Esophagus squamous epithelium (tissue), 4 donors: Measurements from ENCODE around the gene PRLR.

Experiments used
- POLR2A ChIP-seq, 4 donors: fragments of 450-650 bp; IDR thresholded peaks; one replicate each; pipeline ENCODE4 v1.6.1; 2017; ENCODE audit warnings: antibody characterized with exemption in 4 of 4, mild to moderate bottlenecking in 4 of 4, moderate library complexity in 3 of 4
- TF ChIP-seq, protein P1 (sequence below), 6 experiments: fragments of 450-650 bp in 4 of 6; fragments of 200-600 bp in 2 of 6; sonication (generic) in 2 of 6; IDR thresholded peaks; one replicate each; pipeline ENCODE4 v1.5.1; 2016 to 2019; ENCODE audit warnings: antibody characterized with exemption in 6 of 6, mild to moderate bottlenecking in 4 of 6, moderate library complexity in 4 of 6

DNA sequence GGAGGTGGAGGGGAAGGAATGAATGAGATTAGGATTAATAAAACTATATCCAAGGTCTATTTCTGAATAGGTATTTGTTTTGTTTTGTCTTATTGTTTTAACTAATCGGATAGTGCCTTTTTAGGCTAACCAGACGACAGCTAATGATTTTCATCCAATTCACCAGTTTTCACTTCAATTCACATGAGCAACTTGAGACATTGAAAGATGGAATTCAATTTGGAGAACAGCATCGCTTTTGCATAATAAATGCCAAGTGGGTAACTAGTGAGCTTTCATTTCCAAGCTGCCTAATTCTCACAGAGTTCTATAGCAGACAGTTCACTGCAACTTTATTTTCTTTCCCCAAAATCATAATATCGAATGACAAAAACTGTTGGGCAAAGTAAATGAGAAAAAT, 187.5 kb downstream of the PRLR start:
- TF ChIP-seq, protein P1, sequence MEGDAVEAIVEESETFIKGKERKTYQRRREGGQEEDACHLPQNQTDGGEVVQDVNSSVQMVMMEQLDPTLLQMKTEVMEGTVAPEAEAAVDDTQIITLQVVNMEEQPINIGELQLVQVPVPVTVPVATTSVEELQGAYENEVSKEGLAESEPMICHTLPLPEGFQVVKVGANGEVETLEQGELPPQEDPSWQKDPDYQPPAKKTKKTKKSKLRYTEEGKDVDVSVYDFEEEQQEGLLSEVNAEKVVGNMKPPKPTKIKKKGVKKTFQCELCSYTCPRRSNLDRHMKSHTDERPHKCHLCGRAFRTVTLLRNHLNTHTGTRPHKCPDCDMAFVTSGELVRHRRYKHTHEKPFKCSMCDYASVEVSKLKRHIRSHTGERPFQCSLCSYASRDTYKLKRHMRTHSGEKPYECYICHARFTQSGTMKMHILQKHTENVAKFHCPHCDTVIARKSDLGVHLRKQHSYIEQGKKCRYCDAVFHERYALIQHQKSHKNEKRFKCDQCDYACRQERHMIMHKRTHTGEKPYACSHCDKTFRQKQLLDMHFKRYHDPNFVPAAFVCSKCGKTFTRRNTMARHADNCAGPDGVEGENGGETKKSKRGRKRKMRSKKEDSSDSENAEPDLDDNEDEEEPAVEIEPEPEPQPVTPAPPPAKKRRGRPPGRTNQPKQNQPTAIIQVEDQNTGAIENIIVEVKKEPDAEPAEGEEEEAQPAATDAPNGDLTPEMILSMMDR (IDR thresholded peaks at IDR 0.05) = no peak
- no peak for TF ChIP-seq POLR2A (IDR thresholded peaks at IDR 0.05)
